Lung microvascular endothelial cell (primary cell): ENCODE data around the gene GRIN2D. TPM values are rescaled to one million over a fixed set of nuclear protein-coding genes. Genes with fewer than 3 reads are reported as not detected.
"Not testable (repeated sequence)": the region's sequence is repeated elsewhere in the genome, so short reads cannot be mapped to it uniquely, and the experiment has no call there.

ENCODE experiments used
- DNase-seq, 2 donors: peaks; one replicate each; pipeline versions ENCODE4 v3.0.0 to v3.0.0-alpha.2; 2010; ENCODE audit warnings: low read depth in 2 of 2
- total RNA-seq: library from RNA; depleted of rRNA; stranded (reverse); fragments of >200 nt; gene quantifications from 2 replicates; pipeline ENCODE4 v1.2.1, GENCODE V29; 2014

Gene GRIN2D
- total RNA-seq, 1 donor from 2014 or later: 0.20 TPM

- DNase-seq: no peak
Measured at GRCh38 chr19:48371367-48371766, 22.1 kb upstream of the GRIN2D start.

GRCh38 chr19:48371771-48372170 is 21.7 kb upstream of the GRIN2D start:
- not testable (repeated sequence) for DNase-seq

GRCh38 chr19:48372904-48373303 is 20.6 kb upstream of the GRIN2D start:
- DNase-seq: no peak

- no peak for DNase-seq
Measured at GRCh38 chr19:48373567-48373966, 19.9 kb upstream of the GRIN2D start.

GRCh38 chr19:48378194-48378570 is 15.3 kb upstream of the GRIN2D start:
- no peak for DNase-seq

GRCh38 chr19:48379058-48379457 is 14.4 kb upstream of the GRIN2D start:
- no peak for DNase-seq

GRCh38 chr19:48381178-48381950 is 12.1 kb upstream of the GRIN2D start:
- no peak for DNase-seq

GRCh38 chr19:48382286-48382685 is 11.2 kb upstream of the GRIN2D start:
- DNase-seq: no peak

GRCh38 chr19:48385461-48386087 is 7.9 kb upstream of the GRIN2D start:
- DNase-seq: no peak

- no peak for DNase-seq
Measured at GRCh38 chr19:48386981-48387380, 6.5 kb upstream of the GRIN2D start.

GRCh38 chr19:48390188-48391099 is 3.0 kb upstream of the GRIN2D start:
- peak; percentile 75 to 83 for DNase-seq

GRCh38 chr19:48391100-48392005 is 2.1 kb upstream of the GRIN2D start, which contains the start of gene KDELR1:
Gene KDELR1 (minus strand): TSS chr19:48391551. CDS start chr19:48391358, 193 bp downstream.
- peak; percentile 75 to 85 for DNase-seq

GRCh38 chr19:48392006-48392344 is 1.5 kb upstream of the GRIN2D start:
- DNase-seq: not testable (repeated sequence)

- no peak for DNase-seq
Measured at GRCh38 chr19:48392860-48393558, 459 bp upstream of the GRIN2D start.

GRCh38 chr19:48394331-48395169 is 1.1 kb downstream of the GRIN2D start:
- DNase-seq: no peak

- DNase-seq: no peak
Measured at GRCh38 chr19:48395170-48395455, 1.6 kb downstream of the GRIN2D start.

- DNase-seq: no peak
Measured at GRCh38 chr19:48395499-48395898, 2.0 kb downstream of the GRIN2D start.

GRCh38 chr19:48396016-48396823 is 2.8 kb downstream of the GRIN2D start:
- no peak for DNase-seq

GRCh38 chr19:48396824-48397176 is 3.3 kb downstream of the GRIN2D start:
- no peak for DNase-seq
